Ovary (tissue), 9 donors: ENCODE measurements around the gene MPP7. TPM values are rescaled to one million over a fixed set of nuclear protein-coding genes. Genes with fewer than 3 reads are reported as not detected.

Experiments used
- DNase-seq, 5 donors: peaks; one replicate each; pipeline ENCODE4 v3.0.0-alpha.2; 2019 to 2020
- H3K27ac ChIP-seq, 2 donors: fragments of 200-600 bp; one replicate each; pipeline versions ENCODE4 v1.5.1 to v1.8.0; 2019 to 2022
- H3K27me3 ChIP-seq: fragments of 200-600 bp; one replicate; pipeline ENCODE4 v1.8.0; 2022
- H3K36me3 ChIP-seq: fragments of 200-600 bp; sonication (generic); one replicate; pipeline ENCODE4 v1.5.1; 2019
- H3K4me1 ChIP-seq: one replicate; pipeline ENCODE4 v1.8.1; 2013; ENCODE audit warnings: mild to moderate bottlenecking, moderate library complexity; ENCODE audit not compliant: insufficient read depth
- H3K4me3 ChIP-seq: fragments of 200-600 bp; sonication (generic); one replicate; pipeline ENCODE4 v1.5.1; 2017
- H3K9me3 ChIP-seq, 2 donors: fragments of 200-600 bp in 1 of 2; sonication (generic) in 1 of 2; one replicate each; pipeline versions ENCODE4 v1.5.1 to v1.8.1; 2013 to 2019; ENCODE audit warnings: mild to moderate bottlenecking in 1 of 2, moderate library complexity in 1 of 2
- CTCF ChIP-seq, 3 donors: fragments of 450-650 bp in 2 of 3; fragments of 200-600 bp in 1 of 3; IDR thresholded peaks; one replicate each; pipeline versions ENCODE4 v1.5.1 to v1.8.0; 2016 to 2022; ENCODE audit warnings: antibody characterized with exemption in 3 of 3, mild to moderate bottlenecking in 1 of 3
- EP300 ChIP-seq: sonication (generic); formaldehyde crosslinking; IDR thresholded peaks from one replicate; pipeline ENCODE4 v1.6.1; 2017; ENCODE audit warnings: antibody characterized with exemption
- POLR2A ChIP-seq: fragments of 450-650 bp; IDR thresholded peaks from one replicate; pipeline ENCODE4 v1.6.1; 2017; ENCODE audit warnings: antibody characterized with exemption, mild to moderate bottlenecking, moderate library complexity
- WGBS, 3 donors: extraction: QIAGEN DNeasy Blood & Tissue Kit in 1 of 3; methylation state at CpG; one replicate each; pipeline versions ENCODE4 v1.1.5 to v1.1.7; 2013 to 2017; 5-methylcytosine and 5-hydroxymethylcytosine counted together
- intact Hi-C, 4 donors: fragments of 100-400 bp; cut with DNase I; formaldehyde crosslinking; loops; one replicate each; pipeline versions ENCODE4 v1.11.0 to v1.15.1; 2022 to 2023
- polyA plus RNA-seq, 2 donors: library from polyadenylated mRNA; stranded (reverse); fragments of 200-250 nt in 1 of 2; fragments of 350-450 nt in 1 of 2; fragmentation: Illumina TruSeq in 1 of 2; extraction: RNeasy Lipid Tissue Mini Kit (QIAGEN cat#74804) in 1 of 2; gene quantifications; one replicate each; pipeline ENCODE4 v1.2.3, GENCODE V29; 2013 to 2014
- total RNA-seq, 7 donors: library from RNA; depleted of rRNA in 2 of 7; stranded (reverse); fragments of >200 nt in 2 of 7; fragmentation: NEBNext Ultra II Directional in 3 of 7; extraction: Animal tissue kit (Norgen Biotek cat#: 25700) in 3 of 7; gene quantifications; one replicate each; pipeline versions ENCODE4 v1.1.0 to v1.2.4, GENCODE V29; 2016 to 2023
- donor health status: DM: no; HTN: no; CAD: no; lungs with moderate emphysema.
- donor health status: DM: no; HTN: no; CAD: no.
- donor health status: Bipolar disorder and iron deficiency.
- donor health status: DM: yes; HTN: yes; CAD: no.
- donor health status: DM: no; HTN: no; CAD: no.
- donor health status: DM: yes; HTN: yes; CAD: no.

The MPP7 gene
- total and polyA plus RNA-seq, 9 donors, result 2.2 to 13.3 (median 7.5) TPM

- no peaks in the 10 kb centered on the region for H3K4me1 ChIP-seq
- no peak for DNase-seq
- no peak overlapping the region for H3K27ac ChIP-seq
- H3K36me3 ChIP-seq, result no peaks in the 10 kb centered on the region
- intact Hi-C loops, result no loop called here
- no peak for TF ChIP-seq EP300
- TF ChIP-seq POLR2A, result no peak
- no peak for TF ChIP-seq CTCF (IDR thresholded peaks at IDR 0.05)
- no peak overlapping the region for H3K4me3 ChIP-seq
- H3K9me3 ChIP-seq, result no peaks in the 10 kb centered on the region
- H3K27me3 ChIP-seq, result no peaks in the 10 kb centered on the region
Observed at GRCh38 chr10:28284126-28284525, 18.7 kb downstream of the MPP7 start.

GRCh38 chr10:28283251-28283650 is 19.6 kb downstream of the MPP7 start:
- intact Hi-C loops, result no loop called here
- H3K27me3 ChIP-seq, result no peaks in the 10 kb centered on the region
- DNase-seq, result no peak
- H3K9me3 ChIP-seq, result no peaks in the 10 kb centered on the region
- 94 to 98% (median 94%) methylated on average over 2 of the region's 2 CpGs for WGBS, 3 donors
- TF ChIP-seq EP300, result no peak
- TF ChIP-seq CTCF (IDR thresholded peaks at IDR 0.05), result no peak
- TF ChIP-seq POLR2A, result no peak
- no peaks in the 10 kb centered on the region for H3K36me3 ChIP-seq
- no peak overlapping the region for H3K27ac ChIP-seq
- no peak overlapping the region for H3K4me3 ChIP-seq
- H3K4me1 ChIP-seq, result no peaks in the 10 kb centered on the region

- Histone ChIP-seq H3K27me3 (no peaks in the 10 kb centered on the region), H3K4me1 (no peaks in the 10 kb centered on the region), H3K4me3 (no peak overlapping the region), H3K36me3 (no peaks in the 10 kb centered on the region), H3K9me3 (no peaks in the 10 kb centered on the region), H3K27ac (no peak overlapping the region)
- TF ChIP-seq CTCF (IDR thresholded peaks at IDR 0.05), result no peak
- TF ChIP-seq EP300, result no peak
- TF ChIP-seq POLR2A, result no peak
- intact Hi-C loops, result no loop called here
- DNase-seq, result no peak
- WGBS, 3 donors, result 77 to 81% (median 78%) methylated on average over 5 of the region's 5 CpGs
Observed at GRCh38 chr10:28282336-28282735, 20.5 kb downstream of the MPP7 start.

- intact Hi-C loops, result no loop called here
- H3K4me1 ChIP-seq, result no peaks in the 10 kb centered on the region
- H3K27ac ChIP-seq, result no peak overlapping the region
- TF ChIP-seq POLR2A (no peak), CTCF (IDR thresholded peaks at IDR 0.05) (no peak), EP300 (no peak)
- no peaks in the 10 kb centered on the region for H3K27me3 ChIP-seq
- 60 to 62% (median 62%) methylated on average over 7 of the region's 7 CpGs for WGBS, 3 donors
- no peak overlapping the region for H3K4me3 ChIP-seq
- no peak for DNase-seq
- no peaks in the 10 kb centered on the region for H3K9me3 ChIP-seq
- H3K36me3 ChIP-seq, result no peaks in the 10 kb centered on the region
Observed at GRCh38 chr10:28281726-28282315, 21.0 kb downstream of the MPP7 start.
